ENCODE measurements around the gene COL5A2.

COL5A2 gene

GRCh38 chr2:189060096-189060642, 119.4 kb downstream of the COL5A2 start:
- ChIA-PET POLR2A (no interaction called here), CTCF (no interaction called here)
- no peak for DNase-seq (ENCODE audit: extremely low spot score)
- no peak for TF ChIP-seq CTCF (IDR thresholded peaks at IDR 0.05; ENCODE audit: control extremely low read depth, extremely low read depth, low read depth, missing control alignments)

DNA sequence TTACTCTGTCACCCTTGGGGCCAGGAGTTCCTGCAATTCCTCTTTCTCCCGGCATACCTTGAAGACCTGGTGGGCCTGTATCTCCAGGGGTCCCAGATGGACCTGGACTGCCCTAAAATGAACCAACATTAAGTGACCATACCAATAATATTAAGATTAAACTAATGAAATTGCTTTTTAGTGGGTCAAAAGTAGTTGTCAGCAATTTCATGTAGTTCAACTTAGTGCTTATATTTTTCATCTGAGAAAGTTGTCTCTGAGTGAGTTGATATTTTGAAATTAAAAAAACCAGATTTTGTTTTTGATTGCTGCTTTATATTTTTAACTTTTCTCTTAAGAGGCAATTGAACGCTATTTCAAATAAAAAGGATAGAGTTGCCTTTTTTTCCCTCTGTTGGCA, 122.2 kb downstream of the COL5A2 start:
- no peak for DNase-seq (ENCODE audit: extremely low spot score)
- CTCF ChIA-PET = no interaction called here
- TF ChIP-seq CTCF (IDR thresholded peaks at IDR 0.05; ENCODE audit: control extremely low read depth, extremely low read depth, low read depth, missing control alignments) = no peak
- POLR2A ChIA-PET = no interaction called here

GRCh38 chr2:189056200-189057106, 123.1 kb downstream of the COL5A2 start:
- DNase-seq (ENCODE audit: extremely low spot score) = no peak
- CTCF ChIA-PET = no interaction called here

DNA sequence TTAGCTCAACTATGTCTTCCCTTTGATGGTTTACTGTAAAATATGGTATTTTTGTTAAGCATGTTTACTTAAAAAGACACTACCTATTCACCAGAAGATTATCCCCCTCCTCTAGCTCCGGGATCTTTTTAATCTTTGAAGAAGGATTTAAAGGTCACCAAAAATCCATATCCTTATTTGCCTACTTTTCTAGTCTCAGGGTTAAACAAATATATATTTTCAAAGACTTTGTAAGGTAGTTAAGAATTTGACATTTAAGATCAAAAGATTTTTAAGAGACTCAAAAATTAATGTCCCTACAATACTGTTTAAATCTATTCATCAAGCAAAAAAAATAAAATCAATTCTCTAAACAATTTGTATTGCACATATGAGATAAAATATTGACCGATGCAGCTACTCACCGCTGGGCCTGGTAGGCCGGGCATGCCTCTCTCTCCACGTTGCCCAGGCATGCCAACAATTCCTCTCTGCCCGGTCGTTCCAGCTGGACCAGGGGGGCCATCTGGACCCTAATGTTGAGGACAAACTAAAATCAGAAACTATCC, 129.3 kb downstream of the COL5A2 start:
- no peak for DNase-seq (ENCODE audit: extremely low spot score)
- CTCF ChIA-PET = interaction anchor here (0.8 kb wide), 1 partner anchor 93 kb away, joined by 3 read pairs; no protein-coding TSS in a partner anchor
- POLR2A ChIA-PET = no interaction called here

More at GRCh38 chr2:189056200-189057106, 123.1 kb downstream of the COL5A2 start:
- POLR2A ChIA-PET = no interaction called here
- TF ChIP-seq CTCF (IDR thresholded peaks at IDR 0.05; ENCODE audit: control extremely low read depth, extremely low read depth, low read depth, missing control alignments) = no peak

GRCh38 chr2:189049709-189050164, 129.8 kb downstream of the COL5A2 start:
- DNase-seq (ENCODE audit: extremely low spot score) = no peak
- no peak for TF ChIP-seq CTCF (IDR thresholded peaks at IDR 0.05; ENCODE audit: control extremely low read depth, extremely low read depth, low read depth, missing control alignments)
- POLR2A ChIA-PET = no interaction called here
- CTCF ChIA-PET = interaction anchor here (0.8 kb wide), 1 partner anchor 93 kb away, joined by 3 read pairs; no protein-coding TSS in a partner anchor

More for the DNA sequence above, 129.3 kb downstream of the COL5A2 start:
- no peak for TF ChIP-seq CTCF (IDR thresholded peaks at IDR 0.05; ENCODE audit: control extremely low read depth, extremely low read depth, low read depth, missing control alignments)

DNA sequence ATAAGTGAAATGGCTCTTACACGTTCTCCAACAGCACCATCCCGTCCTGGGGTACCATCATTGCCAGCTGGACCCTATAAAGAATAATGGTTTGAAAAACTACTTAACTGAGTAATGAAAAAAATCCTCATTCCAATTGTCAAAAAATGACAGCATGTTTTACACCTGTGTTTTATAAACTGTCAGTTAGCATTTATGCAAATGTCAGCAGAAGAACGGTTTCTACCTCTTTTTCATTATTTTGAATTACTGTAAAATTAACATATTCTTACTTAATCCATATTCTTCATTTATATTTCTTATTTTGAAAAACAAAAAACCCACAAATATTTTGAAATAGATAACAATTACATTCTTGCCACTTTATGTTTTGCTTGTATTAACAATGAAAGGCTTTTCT, 131.4 kb downstream of the COL5A2 start:
- ChIA-PET POLR2A (no interaction called here), CTCF (no interaction called here)
- TF ChIP-seq CTCF (IDR thresholded peaks at IDR 0.05; ENCODE audit: control extremely low read depth, extremely low read depth, low read depth, missing control alignments) = no peak
- no peak for DNase-seq (ENCODE audit: extremely low spot score)

Data from GM10248 (cell line).